ENCODE measurements around the gene RAB11FIP4. TPM values are rescaled to one million over a fixed set of nuclear protein-coding genes. Genes with fewer than 3 reads are reported as not detected.

The RAB11FIP4 gene
- total and polyA plus RNA-seq, 2 of the 13 experiments (the other 11 are each of a cell fraction or from before 2014, with no cell fraction given), result 28.0 to 89.3 TPM

GRCh38 chr17:31475378-31476162, 84.1 kb downstream of the RAB11FIP4 start (continued):
- no peak for TF ChIP-seq ZNF318 (CRISPR knock-in tag; IDR thresholded peaks at IDR 0.05)
- TF ChIP-seq NFE2L1 (CRISPR knock-in tag; IDR thresholded peaks at IDR 0.05; ENCODE audit: borderline replicate concordance), result no peak
- TF ChIP-seq DPF2 (CRISPR knock-in tag; IDR thresholded peaks at IDR 0.05; ENCODE audit: borderline replicate concordance, low read depth), result peak; percentile 78; the same call in 1 of the 2 replicates
- no peak for TF ChIP-seq DMTF1 (CRISPR knock-in tag; IDR thresholded peaks at IDR 0.05)
- no peak for TF ChIP-seq ZNF256 (CRISPR knock-in tag; conservative IDR thresholded peaks at IDR 0.05)
- peak; percentile 84 for TF ChIP-seq MAX (IDR thresholded peaks at IDR 0.05)
- peak; percentile 86 for TF ChIP-seq NR2F2 (IDR thresholded peaks at IDR 0.05; ENCODE audit: borderline replicate concordance, low read depth)
- 0 out of 2 replicates have a peak, but pooled peaks have one; percentile 5 for TF ChIP-seq ZNF3 (CRISPR knock-in tag; IDR thresholded peaks at IDR 0.05)
- TF ChIP-seq CSRNP2 (CRISPR knock-in tag; conservative IDR thresholded peaks at IDR 0.05; ENCODE audit: low read depth), result no peak
- no peak for TF ChIP-seq ZNF230 (CRISPR knock-in tag; IDR thresholded peaks at IDR 0.05)
- TF ChIP-seq RAD21 (CRISPR knock-in tag; IDR thresholded peaks at IDR 0.05), result no peak
- TF ChIP-seq FIP1L1 (IDR thresholded peaks at IDR 0.05; ENCODE audit: borderline replicate concordance, insufficient read depth, low read depth, low read length), result no peak
- TF ChIP-seq IRF9 (CRISPR knock-in tag; IDR thresholded peaks at IDR 0.05; ENCODE audit: borderline replicate concordance), result no peak
- TF ChIP-seq ZNF34 (CRISPR knock-in tag; IDR thresholded peaks at IDR 0.05; ENCODE audit: borderline replicate concordance), result no peak
- peak; percentile 82 for TF ChIP-seq CCDC6 (CRISPR knock-in tag; IDR thresholded peaks at IDR 0.05)

All from HepG2 (cell line).